NCI-H1105 treated with DMSO at 0.1 percent for 48 hours (cell line): ENCODE measurements around the gene EPHA6.
"Not testable (repeated sequence)": the region's sequence is repeated elsewhere in the genome, so short reads cannot be mapped to it uniquely, and the experiment has no call there.

Experiments
- DNase-seq: peaks from one replicate; lab custom pipeline; 2025; lab: John Stamatoyannopoulos, UW

The EPHA6 gene

GRCh38 chr3:97464035-97464434 is 649.6 kb downstream of the EPHA6 start:
- DNase-seq = no peak

DNA sequence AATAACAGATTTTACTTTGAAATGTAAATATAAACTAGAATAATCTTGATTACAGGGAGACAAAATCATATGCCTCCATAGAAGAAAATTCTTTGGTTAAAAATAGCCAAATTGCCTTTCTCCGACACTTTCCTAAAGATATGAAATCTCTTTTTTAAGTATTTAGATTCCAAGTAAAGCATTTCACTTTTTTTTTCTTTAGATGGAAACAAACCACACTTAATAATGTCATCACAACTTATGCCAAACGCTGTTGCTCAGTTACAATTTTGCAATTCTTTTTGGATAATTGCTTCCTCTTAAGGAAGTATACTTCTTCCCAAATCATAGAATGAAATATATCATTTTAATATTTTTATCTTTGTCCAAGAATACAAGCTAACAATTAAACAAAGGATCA is 656.1 kb downstream of the EPHA6 start:
- no peak for DNase-seq

- no peak for DNase-seq
These were observed 665.3 kb downstream of the EPHA6 start for GRCh38 chr3:97479740-97480139.

DNA sequence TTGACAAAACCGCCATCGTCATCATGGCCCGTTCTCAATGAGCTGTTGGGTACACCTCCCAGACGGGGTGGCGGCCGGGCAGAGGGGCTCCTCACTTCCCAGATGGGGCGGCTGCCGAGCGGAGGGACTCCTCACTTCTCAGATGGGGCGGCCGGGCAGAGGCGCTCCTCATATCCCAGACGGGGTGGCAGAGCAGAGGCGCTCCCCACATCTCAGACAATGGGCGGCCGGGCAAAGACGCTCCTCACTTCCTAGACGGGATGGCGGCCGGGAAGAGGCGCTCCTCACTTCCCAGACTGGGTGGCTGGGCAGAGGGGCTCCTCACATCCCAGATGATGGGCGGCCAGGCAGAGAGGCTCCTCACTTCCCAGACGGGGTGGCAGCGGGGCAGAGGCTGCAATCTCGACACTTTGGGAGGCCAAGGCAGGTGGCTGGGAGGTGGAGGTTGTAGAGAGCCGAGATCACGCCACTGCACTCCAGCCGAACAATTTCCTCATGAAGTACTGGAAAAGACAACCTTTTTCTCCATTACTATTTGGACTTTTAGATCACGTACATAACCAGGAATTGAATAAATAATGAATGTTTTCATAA is 666.4 kb downstream of the EPHA6 start:
- DNase-seq = not testable (repeated sequence)

- no peak for DNase-seq
These were observed 667.0 kb downstream of the EPHA6 start for GRCh38 chr3:97481416-97481815.

DNA sequence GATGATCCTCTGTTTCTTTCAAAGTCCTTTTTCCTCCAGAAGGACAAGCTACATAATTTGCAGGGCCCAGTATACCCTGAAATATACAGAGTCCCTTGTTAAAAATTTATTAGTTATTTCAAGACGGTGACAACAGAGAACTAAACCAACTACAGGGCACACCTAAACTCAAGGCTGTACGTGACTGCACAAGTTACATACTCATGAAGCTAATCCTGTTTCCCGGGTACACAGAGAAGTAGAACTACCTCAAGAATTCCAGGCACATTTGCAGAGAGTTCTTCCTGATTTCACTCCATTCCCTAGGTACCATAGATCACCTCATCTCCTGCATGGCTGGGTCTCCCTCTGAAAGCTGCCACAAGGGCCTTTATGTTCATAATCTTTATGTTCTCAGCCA is 670.8 kb downstream of the EPHA6 start:
- no peak for DNase-seq

- DNase-seq = no peak
These were observed 673.2 kb downstream of the EPHA6 start for GRCh38 chr3:97487587-97487986.

DNA sequence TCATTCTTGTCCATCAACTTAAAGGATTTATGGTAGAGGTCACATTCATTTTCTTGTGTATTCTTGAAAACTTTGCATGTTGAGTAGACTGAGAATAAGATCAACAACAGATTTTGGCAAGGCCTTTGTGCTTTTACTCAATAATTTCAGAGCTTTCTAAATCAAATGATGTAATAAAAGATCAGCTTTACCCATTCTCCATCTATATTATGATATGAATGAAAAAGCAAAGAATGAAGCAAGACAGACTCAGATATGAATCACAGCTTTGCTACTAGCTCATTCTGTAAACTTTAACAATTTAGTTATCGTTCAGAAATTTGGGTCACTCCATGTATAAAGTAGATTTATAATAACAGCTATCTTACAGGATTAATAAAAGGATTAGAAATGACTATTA is 674.3 kb downstream of the EPHA6 start:
- DNase-seq = no peak

DNA sequence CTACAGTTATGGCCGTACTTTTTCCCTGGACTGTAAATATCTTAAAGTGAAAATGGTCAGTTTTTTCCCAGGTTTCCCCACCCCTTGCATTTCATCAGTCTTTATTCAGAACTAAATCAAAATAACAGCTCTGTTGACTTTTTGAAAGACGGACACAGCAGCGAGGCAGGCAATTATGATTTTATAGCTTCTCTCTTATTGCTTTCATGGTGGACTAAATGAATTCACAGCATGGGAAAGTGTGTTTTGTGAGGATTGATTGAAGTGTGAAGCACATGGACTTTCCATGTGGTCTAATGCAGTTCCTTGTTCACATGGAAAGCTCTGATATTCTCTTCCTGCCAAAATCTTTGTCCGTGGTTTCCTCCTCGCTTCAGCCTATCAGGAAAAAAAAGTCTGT is 681.5 kb downstream of the EPHA6 start:
- DNase-seq = no peak

- DNase-seq = no peak
These were observed 682.7 kb downstream of the EPHA6 start for GRCh38 chr3:97497138-97497537.

- DNase-seq = no peak
These were observed 690.1 kb downstream of the EPHA6 start for GRCh38 chr3:97504463-97504862.

- peak; percentile 12 for DNase-seq
These were observed 696.4 kb downstream of the EPHA6 start for GRCh38 chr3:97510795-97511194.

- DNase-seq = no peak
These were observed 700.7 kb downstream of the EPHA6 start for GRCh38 chr3:97515076-97515475.

DNA sequence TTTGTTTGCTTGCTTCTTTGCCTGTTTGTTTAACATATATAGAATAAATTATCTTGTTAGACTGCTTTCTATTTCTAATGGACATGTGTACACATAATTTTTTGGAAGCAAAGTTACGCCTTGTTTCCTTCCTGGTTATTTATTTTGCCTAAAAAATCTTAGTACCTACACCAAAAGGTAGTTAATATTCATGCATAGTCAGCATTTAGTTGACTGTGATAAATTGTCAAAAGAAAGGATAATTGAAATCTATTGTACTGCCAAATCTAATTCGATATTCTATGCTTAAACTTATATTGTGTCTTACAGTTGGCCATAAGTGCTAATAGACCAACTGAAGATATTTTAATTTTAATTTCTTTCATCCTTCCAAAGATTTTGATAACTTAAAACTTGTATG is 716.3 kb downstream of the EPHA6 start:
- no peak for DNase-seq

DNA sequence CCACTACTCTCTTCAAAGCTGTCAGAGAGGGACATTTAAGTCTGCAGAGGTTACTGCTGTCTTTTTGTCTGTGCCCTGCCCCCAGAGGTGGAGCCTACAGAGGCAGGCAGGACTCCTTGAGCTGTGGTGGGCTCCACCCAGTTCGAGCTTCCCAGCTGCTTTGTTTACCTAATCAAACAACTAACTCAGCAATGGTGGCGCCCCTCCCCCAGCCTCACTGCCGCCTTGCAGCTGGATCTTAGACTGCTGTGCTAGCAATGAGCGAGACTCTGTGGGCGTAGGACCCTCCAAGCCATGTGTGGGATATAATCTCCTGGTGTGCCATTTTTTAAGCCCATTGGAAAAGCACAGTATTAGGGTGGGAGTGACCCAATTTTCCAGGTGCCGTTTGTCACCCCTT is 733.2 kb downstream of the EPHA6 start:
- not testable (repeated sequence) for DNase-seq

GRCh38 chr3:97550408-97550807 is 736.0 kb downstream of the EPHA6 start:
- DNase-seq = no peak

DNA sequence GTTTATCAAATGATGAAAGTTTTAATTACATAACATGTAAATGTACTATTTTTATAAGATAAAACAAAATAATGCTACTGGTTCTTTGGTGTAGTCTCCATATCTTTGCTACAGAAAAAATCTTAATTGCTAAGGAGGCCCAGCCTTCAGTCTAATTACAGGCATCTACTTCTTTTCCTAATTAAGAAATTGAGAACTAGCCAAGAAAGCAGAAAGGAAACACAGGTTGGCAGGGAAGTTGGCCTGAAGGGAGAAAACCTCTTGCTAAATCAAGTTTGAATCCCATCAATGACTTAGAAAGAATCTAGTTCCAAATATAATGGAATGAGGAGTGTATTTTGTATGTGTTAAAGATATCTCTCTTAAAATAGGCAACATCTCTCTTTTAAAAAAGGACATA is 737.8 kb downstream of the EPHA6 start:
- DNase-seq = no peak

DNA sequence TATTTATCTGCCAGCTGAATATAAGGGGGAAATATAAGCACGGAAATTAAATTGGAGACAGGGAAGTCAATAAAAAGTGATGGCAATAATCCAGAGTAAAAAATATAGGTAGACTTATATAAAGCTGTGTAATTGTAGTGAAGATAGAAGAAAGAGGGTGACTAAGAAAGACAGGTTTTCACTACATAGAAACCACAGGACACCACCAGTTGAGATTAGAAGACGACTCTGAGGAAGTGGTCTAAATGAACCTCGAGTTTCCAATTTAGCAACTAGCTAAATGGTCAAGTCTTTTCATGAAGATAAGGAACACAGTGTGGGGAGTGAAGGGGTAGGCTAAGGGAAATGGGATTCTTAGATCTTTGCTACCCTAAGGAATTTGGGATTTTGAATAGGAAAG is 761.3 kb downstream of the EPHA6 start:
- DNase-seq = no peak

- DNase-seq = no peak
These were observed 761.8 kb downstream of the EPHA6 start for GRCh38 chr3:97576221-97576620.

DNA sequence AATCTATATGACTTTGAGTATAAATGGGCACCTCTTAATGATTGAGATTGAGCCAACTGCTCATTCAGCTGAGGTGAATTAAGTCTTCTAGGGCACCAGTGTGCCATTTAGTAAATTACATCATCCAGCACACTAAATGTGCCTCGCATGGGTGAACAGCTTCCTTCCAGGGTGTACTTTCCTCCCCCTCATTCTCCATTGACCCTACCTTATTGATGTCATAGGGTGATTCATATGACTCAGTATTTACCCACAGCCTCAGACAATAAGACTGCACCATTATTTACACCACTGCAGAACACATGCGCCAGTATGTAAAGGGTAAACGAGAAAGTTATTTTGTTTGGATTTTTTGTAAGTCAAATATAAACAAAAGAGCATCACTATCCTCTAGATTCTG is 765.0 kb downstream of the EPHA6 start:
- peak; percentile 88 for DNase-seq

- no peak for DNase-seq
These were observed 796.2 kb downstream of the EPHA6 start for GRCh38 chr3:97610626-97611025.

DNA sequence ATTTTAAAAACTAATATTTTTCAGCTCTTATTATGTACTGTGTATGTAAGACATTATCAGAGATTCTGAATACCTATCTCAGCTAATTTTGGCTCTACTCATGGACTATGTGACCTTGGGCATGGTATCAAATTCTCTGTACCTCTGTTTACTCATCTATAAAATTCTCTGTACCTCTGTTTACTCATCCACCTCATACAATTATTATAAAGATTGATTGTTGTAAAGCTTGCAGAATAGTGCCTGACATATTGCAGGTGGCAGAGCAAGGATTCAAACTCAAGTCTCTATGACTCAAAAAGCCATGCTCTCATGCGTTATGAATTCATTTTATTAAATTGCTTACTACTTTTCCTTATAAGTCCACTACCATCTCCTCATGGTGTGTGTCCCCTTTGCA is 798.2 kb downstream of the EPHA6 start:
- DNase-seq = peak; percentile 20

- no peak for DNase-seq
These were observed 798.7 kb downstream of the EPHA6 start for GRCh38 chr3:97613139-97613538.

GRCh38 chr3:97620514-97620913 is 806.1 kb downstream of the EPHA6 start:
- DNase-seq = not testable (repeated sequence)

- no peak for DNase-seq
These were observed 822.1 kb downstream of the EPHA6 start for GRCh38 chr3:97636465-97636864.
